Measurements from ENCODE around the gene TSC1. TPM values are rescaled to one million over a fixed set of nuclear protein-coding genes. Genes with fewer than 3 reads are reported as not detected.
"Not testable (repeated sequence)": the region's sequence is repeated elsewhere in the genome, so short reads cannot be mapped to it uniquely, and the experiment has no call there.

TSC1 gene
- total RNA-seq (2014; rRNA removed; shearing (Covaris generic)) = 17.7 and 22.4 TPM in 2 replicates

DNA sequence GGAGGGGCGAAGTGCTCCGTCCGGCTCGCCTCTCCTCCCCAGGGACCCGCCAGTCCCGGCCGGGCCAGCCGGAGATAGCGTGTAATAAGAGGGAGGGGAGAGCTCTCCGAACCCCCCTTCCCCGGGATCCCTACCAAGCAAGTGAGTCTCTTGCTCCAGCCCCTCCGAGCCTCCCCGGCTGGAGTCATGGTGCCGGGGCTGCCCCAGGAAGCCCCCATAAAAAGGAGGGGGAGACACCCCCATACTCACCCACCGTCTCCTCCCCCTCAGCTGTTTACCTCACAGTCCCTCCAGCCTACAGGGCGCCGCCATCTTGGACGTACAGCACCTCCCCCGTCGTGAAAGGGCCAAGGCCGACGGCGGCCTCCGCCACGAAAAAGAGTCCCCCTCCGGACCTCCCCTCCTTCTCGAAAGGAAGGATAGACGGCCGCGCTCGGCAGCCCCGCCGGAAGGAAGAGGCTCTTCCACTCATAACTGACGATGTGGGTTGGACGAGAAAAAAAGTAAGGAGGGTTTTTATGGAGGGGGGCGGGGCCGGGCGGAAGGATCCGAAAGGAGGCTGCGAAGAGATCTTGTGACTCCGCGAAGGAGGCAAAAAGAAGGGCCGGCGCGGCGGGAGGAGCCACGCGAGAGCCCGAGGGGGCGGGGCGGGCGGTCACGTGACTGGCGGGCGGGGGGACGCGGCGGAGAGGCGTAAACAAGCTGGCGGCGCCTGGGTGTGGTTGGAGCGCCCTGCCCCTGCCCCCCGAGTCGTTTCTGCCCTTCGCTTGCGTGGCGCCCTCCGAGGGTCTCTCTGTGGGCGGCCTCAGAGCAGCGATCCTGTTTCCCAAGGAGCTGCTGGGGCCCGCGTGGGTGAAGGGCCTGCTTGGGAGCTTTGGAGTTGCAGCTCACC, at the start of gene TSC1:
TSS of gene TSC1 (minus strand) at position 323 of the 892 bp plus-strand sequence. CDS start 15,744 bp downstream, outside the sequence.
- peak; percentile 82 for DNase-seq (ENCODE audit: low spot score)

- DNase-seq (ENCODE audit: low spot score) = no peak
These were observed 49.1 kb upstream of the TSC1 start for GRCh38 chr9:132993511-132993939.

GRCh38 chr9:132991351-132992300, 47.2 kb upstream of the TSC1 start:
- DNase-seq (ENCODE audit: low spot score) = no peak

DNA sequence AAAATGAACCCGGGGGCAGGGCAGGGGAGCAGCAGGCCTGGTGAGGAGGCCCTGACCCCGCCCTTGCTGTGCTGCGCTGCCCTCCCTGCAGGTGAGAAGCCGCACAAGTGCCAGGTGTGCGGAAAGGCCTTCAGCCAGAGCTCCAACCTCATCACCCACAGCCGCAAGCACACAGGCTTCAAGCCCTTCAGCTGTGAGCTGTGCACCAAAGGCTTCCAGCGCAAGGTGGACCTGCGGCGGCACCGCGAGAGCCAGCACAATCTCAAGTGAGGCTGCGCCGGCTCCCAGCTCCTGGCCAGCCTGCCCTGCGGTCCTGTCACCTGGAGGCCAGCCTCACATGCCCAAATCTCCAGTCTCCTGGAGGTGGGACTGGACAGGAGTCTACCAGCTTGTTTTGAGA, 46.4 kb upstream of the TSC1 start:
- no peak for DNase-seq (ENCODE audit: low spot score)

- not testable (repeated sequence) for DNase-seq (ENCODE audit: low spot score)
These were observed 45.7 kb upstream of the TSC1 start for GRCh38 chr9:132989998-132990557.

DNA sequence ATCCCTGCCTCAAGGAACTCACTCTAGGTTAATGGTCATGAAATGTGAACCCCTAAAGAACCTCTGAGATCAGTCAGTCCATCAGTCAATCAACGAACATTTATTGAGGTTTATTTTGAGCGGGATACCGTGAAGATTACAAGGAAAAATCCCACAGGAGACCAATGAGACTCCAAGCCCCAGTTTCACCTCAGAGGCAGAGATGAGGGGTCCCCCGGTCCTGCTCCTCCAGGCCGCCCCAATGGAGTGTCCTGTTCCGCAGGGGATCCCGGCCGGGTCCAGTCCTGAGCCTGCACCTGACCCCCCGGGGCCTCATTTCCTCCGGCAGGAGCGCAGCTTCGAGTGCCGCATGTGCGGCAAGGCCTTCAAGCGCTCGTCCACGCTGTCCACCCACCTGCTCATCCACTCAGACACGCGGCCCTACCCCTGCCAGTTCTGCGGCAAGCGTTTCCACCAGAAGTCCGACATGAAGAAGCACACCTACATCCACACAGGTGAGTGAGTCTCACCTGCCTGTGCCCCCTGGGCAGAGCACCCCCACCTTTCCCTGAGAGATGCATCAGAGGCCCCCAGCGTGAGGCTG, 45.1 kb upstream of the TSC1 start:
- DNase-seq (ENCODE audit: low spot score) = no peak

- no peak for DNase-seq (ENCODE audit: low spot score)
These were observed 44.5 kb upstream of the TSC1 start for GRCh38 chr9:132989014-132989310.

DNA sequence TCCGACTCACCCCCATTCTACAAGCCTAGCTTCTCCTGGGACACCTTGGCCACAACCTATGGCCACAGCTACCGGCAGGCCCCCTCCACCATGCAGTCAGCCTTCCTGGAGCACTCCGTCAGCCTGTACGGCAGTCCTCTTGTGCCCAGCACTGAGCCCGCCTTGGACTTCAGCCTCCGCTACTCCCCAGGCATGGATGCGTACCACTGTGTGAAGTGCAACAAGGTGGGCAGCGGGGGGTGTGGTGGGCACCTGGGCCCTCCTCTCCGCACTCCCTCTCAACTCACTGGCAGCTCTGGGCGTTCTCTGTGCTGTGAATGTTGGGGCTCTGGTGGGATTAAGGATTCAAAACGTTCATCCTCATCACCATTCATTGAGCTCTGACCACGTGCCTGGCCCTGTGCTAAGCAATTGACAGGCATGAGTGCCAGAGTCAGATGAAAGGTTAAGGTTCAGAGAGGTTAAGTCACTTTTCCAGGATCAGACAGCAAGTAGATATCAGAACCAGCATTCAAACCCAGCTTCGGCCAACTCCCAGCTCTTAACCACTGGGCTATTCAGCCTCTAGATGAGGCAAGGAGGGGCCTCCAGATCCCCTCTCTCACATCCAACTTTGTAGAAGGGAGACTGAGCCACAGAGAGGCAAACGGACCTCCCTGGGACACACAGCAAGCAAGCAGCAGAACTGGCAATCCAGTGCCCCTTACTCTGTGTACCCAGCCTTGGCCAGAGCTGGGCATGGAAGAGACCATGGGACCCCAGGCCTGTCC, 44.0 kb upstream of the TSC1 start:
- DNase-seq (ENCODE audit: low spot score) = no peak

DNA sequence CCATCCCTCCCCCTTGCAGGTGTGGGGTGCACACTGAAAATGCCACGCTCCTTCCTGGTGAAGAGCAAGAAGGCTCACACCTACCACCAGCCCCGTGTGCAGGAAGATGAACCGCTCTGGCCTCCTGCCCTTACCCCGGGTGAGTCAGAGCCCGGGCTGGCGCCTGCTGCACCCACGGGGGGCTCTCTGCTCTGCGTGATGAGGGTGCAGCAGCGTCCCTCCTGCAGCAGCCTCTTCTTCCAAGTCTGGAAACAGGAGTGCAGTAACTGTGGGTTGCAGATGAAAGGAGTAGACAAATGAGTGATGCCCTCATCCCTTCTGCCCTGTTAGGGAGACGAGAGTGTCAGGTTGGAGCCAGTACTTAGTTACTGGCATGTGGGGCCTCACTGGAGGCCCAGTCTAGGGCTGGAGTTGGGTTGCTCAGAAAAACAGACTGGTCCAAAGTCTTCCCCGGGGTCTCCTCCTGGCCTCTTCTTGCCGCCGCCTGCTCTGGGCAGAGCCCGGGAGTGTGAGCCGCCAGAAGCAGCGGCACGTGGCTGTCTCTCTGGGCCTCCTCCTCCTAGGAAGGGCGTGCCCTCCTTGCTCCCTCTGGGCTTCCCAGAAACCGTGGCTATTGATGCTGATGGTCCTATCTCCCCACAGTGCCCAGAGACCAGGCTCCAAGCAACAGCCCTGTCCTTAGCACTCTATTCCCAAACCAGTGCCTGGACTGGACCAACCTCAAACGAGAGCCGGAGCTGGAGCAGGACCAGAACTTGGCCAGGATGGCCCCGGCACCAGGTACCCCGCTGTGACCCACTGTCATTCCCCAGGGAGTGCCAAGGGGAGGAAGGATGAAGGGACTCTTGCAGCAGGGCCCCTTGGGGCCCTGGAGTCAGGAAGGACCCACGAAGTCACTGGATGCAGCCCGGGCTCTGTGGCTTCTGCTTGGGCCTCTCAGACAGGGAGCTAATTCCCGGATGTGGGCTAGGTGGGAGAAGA, 42.5 kb upstream of the TSC1 start:
- no peak for DNase-seq (ENCODE audit: low spot score)

- no peak for DNase-seq (ENCODE audit: low spot score)
These were observed 41.7 kb upstream of the TSC1 start for GRCh38 chr9:132986114-132986513.

DNA sequence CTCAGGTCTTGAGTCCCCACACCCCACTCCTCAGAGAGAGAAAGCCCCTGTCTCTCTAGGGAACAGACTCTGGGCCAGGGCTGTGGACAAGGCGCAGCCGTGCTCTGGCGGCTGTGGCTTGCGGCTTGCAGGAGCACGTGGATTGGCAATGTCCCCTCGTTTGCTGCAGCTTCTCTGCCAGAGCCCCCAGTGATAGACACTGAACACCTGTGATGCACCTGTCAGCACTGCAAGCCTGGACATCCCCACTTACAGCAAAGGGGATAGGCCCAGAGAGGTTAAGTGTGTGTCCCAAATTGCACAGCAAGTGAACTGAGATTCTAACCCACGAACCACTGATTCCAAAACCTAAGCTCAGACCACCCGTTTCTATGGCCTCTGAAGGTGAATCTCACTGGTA, 41.1 kb upstream of the TSC1 start:
- DNase-seq (ENCODE audit: low spot score) = no peak

DNA sequence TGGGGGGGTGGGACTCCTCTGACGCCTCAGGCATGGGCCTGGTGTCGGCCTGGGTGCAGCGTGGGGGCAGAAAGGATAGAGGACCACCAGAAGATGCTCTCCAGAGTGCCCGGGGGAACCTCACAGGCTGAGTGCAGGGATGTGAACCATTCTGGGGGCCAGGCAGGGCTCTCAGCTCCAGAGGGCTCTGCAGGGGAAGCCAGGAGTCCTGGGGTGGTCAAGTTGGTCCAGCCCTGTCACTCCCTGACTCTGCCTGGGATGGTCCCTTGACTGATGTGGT, 40.6 kb upstream of the TSC1 start:
- DNase-seq (ENCODE audit: low spot score) = no peak

- no peak for DNase-seq (ENCODE audit: low spot score)
These were observed 40.0 kb upstream of the TSC1 start for GRCh38 chr9:132984202-132985070.

DNA sequence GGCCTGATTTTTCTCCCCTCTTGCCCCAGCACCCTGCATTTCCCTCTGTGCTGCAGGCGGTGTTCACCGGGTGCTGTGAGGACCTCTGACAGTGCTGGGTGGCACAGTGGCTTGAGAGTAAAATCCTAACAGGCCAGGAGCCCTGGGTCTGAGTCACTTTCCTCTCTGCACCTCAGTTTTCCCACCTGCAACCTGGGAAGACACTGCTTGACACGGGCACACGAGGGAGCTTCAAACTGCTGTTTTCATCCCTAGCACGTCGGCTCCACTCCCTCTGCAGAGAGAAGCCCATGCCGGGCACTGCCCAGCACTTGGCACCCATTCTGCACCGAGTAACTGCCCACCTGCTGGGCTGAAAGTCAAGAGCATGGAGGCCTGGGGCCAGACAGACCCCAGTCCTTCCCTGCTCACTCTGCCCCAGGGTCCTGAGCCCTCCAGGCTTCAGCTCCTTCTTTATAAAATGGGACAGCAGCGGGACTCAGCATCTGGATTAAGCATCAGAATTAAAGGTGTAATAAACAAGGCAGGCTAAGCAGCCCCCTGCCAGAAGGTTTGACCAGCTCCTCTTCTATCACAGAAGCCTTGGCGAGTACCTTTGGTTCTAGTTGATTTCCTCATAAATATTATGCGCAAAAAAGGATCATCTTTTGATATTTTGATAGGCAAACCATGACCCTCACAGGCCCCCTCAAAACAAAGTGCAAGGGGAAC, 39.2 kb upstream of the TSC1 start:
- no peak for DNase-seq (ENCODE audit: low spot score)

DNA sequence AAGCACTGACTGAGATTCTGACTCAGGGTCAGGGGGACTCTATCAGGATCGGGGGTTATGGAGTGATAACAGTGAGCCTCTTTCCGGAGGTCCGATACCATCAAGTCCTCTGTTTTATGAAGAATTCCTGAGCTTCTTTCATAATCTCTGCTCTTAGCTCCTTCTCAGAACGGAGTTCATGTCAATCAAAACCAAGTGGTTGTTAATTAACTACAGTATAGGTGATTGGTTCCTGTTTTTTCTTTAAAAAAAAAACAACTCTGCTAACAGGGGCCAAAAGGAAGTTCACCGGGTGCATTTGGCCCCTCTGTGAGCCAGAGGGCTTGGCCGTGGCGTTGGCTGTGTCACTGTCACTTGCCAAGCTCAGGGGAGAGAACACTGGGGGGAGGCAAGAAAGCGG, 38.0 kb upstream of the TSC1 start:
- DNase-seq (ENCODE audit: low spot score) = no peak

- DNase-seq (ENCODE audit: low spot score) = no peak
These were observed 35.7 kb upstream of the TSC1 start for GRCh38 chr9:132980157-132980556.

DNA sequence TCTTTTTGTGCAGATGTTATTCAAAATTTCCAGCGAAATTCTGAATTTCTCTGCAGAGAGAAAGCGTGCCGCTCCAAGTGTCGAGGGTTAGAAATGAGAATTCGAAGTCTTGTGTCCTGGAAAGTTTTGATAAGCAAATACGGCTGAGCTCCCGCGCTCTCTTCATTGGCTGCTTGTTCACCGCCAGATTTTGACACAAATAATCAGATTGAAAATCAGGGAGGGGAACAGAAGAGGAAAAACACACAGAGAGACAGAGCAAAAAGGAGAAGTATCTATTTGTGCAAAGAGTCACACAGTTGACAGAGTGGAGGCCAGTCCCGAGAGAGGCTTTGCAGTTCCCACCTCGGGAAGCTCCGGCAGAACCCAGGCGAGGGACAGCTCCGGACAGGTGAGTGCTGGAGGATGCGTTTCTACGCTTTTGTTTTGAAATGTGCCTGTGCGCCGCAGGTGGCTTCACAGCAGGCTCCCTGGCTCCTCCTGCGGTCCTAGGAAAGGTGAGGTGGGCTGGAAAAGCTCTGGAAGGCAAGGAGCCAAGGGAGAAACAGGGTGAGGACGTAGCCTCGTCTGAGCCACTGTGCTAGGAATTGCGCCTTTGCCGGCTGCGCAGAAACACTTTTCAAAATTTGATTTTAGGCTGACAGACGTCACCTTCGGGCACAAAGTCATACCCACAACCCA, 34.2 kb upstream of the TSC1 start, which contains the start of gene GFI1B:
TSS of gene GFI1B (plus strand) at position 244 of the 681 bp plus-strand sequence. CDS start 7,985 bp downstream, outside the sequence.
- DNase-seq (ENCODE audit: low spot score) = no peak

GRCh38 chr9:132978112-132978450, 33.7 kb upstream of the TSC1 start:
- DNase-seq (ENCODE audit: low spot score) = no peak
